H1 (cell line): ENCODE results near the gene SSBP3. TPM values are rescaled to one million over a fixed set of nuclear protein-coding genes. Genes with fewer than 3 reads are reported as not detected.

Source experiments
- EZH2 ChIP-seq: fragments of 200-600 bp; sonication (generic); IDR thresholded peaks from 2 replicates; pipeline ENCODE4 v1.7.1; 2012; ENCODE audit warnings: low read depth, mild to moderate bottlenecking, moderate library complexity, low read length, inconsistent platforms; ENCODE audit not compliant: severe bottlenecking
- JUN ChIP-seq: IDR thresholded peaks from 2 replicates; pipeline ENCODE4 v1.6.1; 2011; ENCODE audit warnings: low read depth, mild to moderate bottlenecking, improper control_type of control experiment, low read length
- MAFK ChIP-seq: IDR thresholded peaks from 2 replicates; pipeline ENCODE4 v1.6.1; 2012; ENCODE audit warnings: low read depth, mild to moderate bottlenecking, improper control_type of control experiment, low read length
- POLR2A ChIP-seq, 2 experiments: IDR thresholded peaks; 1 replicate in 1 of 2; 2 replicates in 1 of 2; pipeline ENCODE4 v1.6.1; 2011; ENCODE audit warnings: low read depth in 2 of 2, low read length in 2 of 2, mild to moderate bottlenecking in 2 of 2; ENCODE audit errors: control extremely low read depth in 1 of 2
- RBBP5 ChIP-seq: IDR thresholded peaks from 2 replicates; pipeline ENCODE4 v1.7.1; 2012; ENCODE audit warnings: low read depth, mild to moderate bottlenecking, inconsistent platforms, low read length, moderate library complexity, borderline replicate concordance
- TBP ChIP-seq: IDR thresholded peaks from 2 replicates; pipeline ENCODE4 v1.6.1; 2011; ENCODE audit warnings: low read depth, low read length, improper control_type of control experiment
- polyA plus RNA-seq, 7 experiments: library from polyadenylated mRNA; depleted of rRNA in 3 of 7; stranded (reverse) in 5 of 7; unstranded in 2 of 7; fragments of >200 nt in 5 of 7; fragments of 200-250 nt in 2 of 7; gene quantifications; 1 replicate in 5 of 7; 2 replicates in 1 of 7; 4 replicates in 1 of 7; pipeline versions ENCODE4 v1.2.1 to v1.2.3, GENCODE V29; 2011 to 2013; ENCODE audit warnings: missing spikeins in 2 of 7, mixed read lengths in 2 of 7
- total RNA-seq: library from RNA; stranded (reverse); fragmentation: NEBNext Ultra II Directional; extraction: Animal tissue kit (Norgen Biotek cat#: 25700); gene quantifications from 2 replicates; pipeline ENCODE4 v1.2.1, GENCODE V29; 2021

Gene SSBP3
- total and polyA plus RNA-seq, 2 of the 8 experiments (the other 6 are each of a cell fraction or from before 2014, with no cell fraction given): 99.7 to 133 TPM

DNA sequence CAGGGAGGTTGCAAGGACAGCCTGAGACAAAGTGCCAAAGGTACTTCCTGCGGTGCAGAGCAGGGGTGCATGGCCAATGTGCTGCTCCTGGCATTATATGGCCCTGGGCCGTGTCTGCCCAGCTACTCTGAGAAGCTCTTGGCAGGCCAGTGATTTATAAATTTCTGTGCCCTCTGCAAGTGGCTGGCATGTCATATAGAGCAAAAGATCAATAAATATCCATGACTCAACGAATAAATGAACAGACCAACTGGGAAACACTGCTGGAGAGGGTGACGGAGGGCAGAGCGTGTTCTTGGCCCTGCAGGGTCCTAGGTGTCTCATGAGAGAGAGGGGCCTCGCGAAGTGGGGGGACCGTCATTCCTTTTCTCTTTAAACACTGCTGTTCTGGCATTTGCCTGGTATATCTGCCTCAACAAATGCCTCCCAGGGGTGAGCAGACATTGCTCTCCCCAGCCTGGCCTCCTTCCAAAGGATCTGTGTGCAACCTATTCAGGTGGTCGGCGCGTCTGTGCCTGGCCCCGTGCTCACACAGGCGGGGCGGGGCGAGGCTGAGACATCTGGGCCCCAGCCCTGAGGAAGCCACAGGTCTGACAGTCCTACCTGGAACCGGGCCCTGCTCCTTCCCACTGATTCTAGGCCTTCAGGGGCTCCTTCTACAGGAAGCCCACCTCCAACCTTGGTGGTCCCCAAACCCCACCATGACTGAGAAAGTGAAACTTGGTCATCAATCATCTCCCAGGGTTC is 123.9 kb downstream of the SSBP3 start (continued):
- TF ChIP-seq TBP (no peak), RBBP5 (no peak), EZH2 (no peak), POLR2A (IDR thresholded peaks at IDR 0.05; ENCODE audit: control extremely low read depth in 1 of 2, low read depth in 2 of 2, low read length in 2 of 2) (no peak), MAFK (no peak), JUN (no peak)
